ENCODE data around the gene RPL32. TPM values are rescaled to one million over a fixed set of nuclear protein-coding genes. Genes with fewer than 3 reads are reported as not detected.
A peak's percentile ranks its signal among the peaks of the same experiment; 100 is the strongest.

RPL32 gene
- total RNA-seq, 1 donor from 2014 or later: 972 TPM

DNA sequence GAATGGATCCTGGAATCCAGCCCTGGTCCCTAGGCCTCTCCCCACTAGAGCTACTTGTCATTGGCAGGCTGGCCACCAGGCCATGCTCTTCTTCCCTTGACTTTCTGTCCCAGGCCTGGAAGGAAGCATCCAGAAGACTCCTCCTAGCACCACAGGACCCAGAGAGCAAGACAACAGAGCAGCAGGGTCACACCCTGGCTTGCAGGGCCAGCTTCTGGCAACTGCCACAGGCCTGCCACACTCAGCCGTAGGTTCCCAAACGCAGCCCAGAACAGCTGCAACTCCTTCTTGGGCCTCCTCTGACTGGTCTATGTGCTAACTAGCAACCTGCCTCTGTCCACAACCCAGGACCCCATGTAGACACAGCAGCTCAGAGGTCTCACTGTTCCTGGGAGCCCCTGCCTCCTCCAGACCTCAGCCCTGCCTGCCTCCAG is 36.8 kb upstream of the RPL32 start:
- TF ChIP-seq, protein P1, sequence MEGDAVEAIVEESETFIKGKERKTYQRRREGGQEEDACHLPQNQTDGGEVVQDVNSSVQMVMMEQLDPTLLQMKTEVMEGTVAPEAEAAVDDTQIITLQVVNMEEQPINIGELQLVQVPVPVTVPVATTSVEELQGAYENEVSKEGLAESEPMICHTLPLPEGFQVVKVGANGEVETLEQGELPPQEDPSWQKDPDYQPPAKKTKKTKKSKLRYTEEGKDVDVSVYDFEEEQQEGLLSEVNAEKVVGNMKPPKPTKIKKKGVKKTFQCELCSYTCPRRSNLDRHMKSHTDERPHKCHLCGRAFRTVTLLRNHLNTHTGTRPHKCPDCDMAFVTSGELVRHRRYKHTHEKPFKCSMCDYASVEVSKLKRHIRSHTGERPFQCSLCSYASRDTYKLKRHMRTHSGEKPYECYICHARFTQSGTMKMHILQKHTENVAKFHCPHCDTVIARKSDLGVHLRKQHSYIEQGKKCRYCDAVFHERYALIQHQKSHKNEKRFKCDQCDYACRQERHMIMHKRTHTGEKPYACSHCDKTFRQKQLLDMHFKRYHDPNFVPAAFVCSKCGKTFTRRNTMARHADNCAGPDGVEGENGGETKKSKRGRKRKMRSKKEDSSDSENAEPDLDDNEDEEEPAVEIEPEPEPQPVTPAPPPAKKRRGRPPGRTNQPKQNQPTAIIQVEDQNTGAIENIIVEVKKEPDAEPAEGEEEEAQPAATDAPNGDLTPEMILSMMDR (IDR thresholded peaks at IDR 0.05): no peak
- Mint-ChIP-seq H3K4me1 (ENCODE audit: low read depth) (no peaks in the 10 kb centered on the region), H3K9me3 (ENCODE audit: low read depth) (no peaks in the 10 kb centered on the region), H3K36me3 (ENCODE audit: low read depth) (no peaks in the 10 kb centered on the region), H3K4me3 (ENCODE audit: unreplicated experiment) (no peak overlapping the region), H3K27ac (ENCODE audit: unreplicated experiment) (no peak overlapping the region), H3K27me3 (ENCODE audit: low read depth) (peaks cover 3% of the 10 kb centered on the region)
- no peak for DNase-seq (ENCODE audit: low spot score)

DNA sequence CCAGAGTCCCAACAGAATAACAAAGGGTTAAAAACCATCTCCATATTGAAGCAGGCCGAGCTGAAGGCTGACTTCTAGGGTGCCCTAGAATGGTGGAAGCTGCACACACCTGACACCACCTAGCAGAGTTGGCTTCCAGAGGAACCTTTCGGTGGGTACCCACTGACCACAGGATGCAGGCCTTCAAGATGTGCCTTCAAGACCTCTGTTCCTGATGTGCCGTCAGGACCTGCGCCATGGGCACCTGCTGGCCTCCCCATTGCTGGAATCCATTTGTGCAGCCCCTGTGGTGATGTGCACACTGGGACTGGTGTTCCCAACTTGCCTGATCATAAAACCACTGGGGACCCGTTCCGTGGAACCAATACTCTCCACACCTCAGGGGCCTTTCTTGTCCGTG is 35.7 kb upstream of the RPL32 start:
- no peak for DNase-seq (ENCODE audit: low spot score)
- no peaks in the 10 kb centered on the region for H3K36me3 Mint-ChIP-seq (ENCODE audit: low read depth)
- TF ChIP-seq, protein P1 (IDR thresholded peaks at IDR 0.05): no peak
- H3K9me3 Mint-ChIP-seq (ENCODE audit: low read depth): no peaks in the 10 kb centered on the region
- H3K27me3 Mint-ChIP-seq (ENCODE audit: low read depth): peaks cover 3% of the 10 kb centered on the region
- no peaks in the 10 kb centered on the region for H3K4me1 Mint-ChIP-seq (ENCODE audit: low read depth)
- H3K4me3 Mint-ChIP-seq (ENCODE audit: unreplicated experiment): no peak overlapping the region
- no peak overlapping the region for H3K27ac Mint-ChIP-seq (ENCODE audit: unreplicated experiment)

DNA sequence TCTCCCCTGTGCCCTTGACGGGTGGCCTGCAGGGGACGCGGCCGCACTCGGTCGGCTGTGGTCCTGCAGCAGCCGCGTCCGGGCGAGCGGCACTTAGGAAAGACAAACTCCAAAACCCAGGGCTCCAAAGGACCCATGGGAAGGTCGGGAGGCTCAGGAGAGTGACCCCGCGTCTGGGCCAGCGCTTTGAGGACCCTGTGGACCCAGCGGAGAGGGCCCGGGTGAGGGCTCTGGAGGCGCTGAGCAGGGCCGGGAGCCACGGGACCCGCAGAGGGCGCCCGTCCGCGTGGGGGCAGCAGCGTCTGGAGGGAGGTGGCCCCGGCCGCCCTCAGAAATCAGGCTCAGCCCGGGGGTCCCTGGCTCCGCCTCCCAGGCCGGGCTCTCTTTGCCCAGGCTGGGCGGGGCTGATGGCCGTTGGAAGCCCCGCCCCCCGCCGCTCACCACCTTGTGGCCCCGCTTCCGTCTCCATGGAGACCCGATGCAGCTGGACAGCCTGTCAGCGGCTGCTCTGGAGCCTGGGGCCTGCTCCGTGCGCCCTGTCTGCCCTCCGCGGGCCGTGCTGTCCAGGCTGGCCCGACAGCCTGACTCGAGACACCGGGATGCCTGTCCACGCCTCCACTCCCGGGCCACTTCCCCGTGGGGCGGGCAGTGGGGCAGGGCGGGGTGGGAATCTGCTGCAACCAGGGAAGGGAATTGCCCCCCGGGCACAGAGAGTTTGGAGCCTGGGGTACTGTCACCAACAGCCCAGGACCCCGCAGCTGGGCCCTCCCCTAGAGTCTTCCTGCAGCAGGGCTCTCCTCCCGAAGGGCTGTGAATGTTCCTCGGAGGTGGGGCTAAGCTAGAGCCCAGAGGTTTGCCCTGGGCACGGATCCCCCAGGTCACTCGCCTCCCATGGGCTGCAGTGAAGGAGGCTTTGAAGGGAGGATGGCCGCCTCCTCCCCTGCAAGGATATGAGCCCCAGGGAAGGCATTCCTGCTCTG is 34.8 kb upstream of the RPL32 start:
- DNase-seq (ENCODE audit: low spot score): no peak
- no peak overlapping the region for H3K27ac Mint-ChIP-seq (ENCODE audit: unreplicated experiment)
- H3K4me1 Mint-ChIP-seq (ENCODE audit: low read depth): no peaks in the 10 kb centered on the region
- H3K36me3 Mint-ChIP-seq (ENCODE audit: low read depth): no peaks in the 10 kb centered on the region
- H3K27me3 Mint-ChIP-seq (ENCODE audit: low read depth): peaks cover 3% of the 10 kb centered on the region
- H3K4me3 Mint-ChIP-seq (ENCODE audit: unreplicated experiment): peak overlapping the region; percentile 40
- TF ChIP-seq, protein P1 (IDR thresholded peaks at IDR 0.05): peak; percentile 64
- no peaks in the 10 kb centered on the region for H3K9me3 Mint-ChIP-seq (ENCODE audit: low read depth)

DNA sequence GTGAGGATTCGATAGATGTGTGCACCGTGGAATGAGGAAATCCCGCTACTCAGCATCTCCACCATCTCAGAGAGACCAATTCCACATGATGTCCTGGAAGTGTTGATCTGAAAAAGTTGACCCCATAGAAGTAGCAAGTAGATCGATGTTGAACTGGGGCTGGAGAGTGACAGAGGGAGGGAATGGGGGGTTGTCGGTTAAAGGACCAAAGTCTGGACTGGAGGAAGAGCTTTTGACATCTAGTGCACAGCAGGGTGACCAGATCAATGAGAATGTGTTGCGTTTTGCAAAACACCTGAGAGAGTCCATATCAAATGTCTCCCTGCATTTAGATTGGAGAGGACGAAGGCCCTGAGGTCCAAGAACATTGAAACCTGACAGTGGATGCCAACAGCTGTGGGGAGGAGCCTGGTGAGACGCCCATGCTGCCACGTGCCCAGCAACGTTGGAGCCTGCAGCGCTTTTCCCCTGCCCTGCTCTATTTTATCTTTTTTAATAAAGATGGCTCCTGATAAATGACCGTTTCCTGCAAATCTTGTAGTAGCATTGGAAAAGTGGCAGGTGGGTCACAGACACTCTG is 30.1 kb upstream of the RPL32 start:
- DNase-seq (ENCODE audit: low spot score): no peak
- peaks cover 8% of the 10 kb centered on the region for H3K4me1 Mint-ChIP-seq (ENCODE audit: low read depth)
- no peaks in the 10 kb centered on the region for H3K9me3 Mint-ChIP-seq (ENCODE audit: low read depth)
- peaks cover 11% of the 10 kb centered on the region for H3K27me3 Mint-ChIP-seq (ENCODE audit: low read depth)
- TF ChIP-seq, protein P1 (IDR thresholded peaks at IDR 0.05): no peak
- H3K4me3 Mint-ChIP-seq (ENCODE audit: unreplicated experiment): no peak overlapping the region
- H3K27ac Mint-ChIP-seq (ENCODE audit: unreplicated experiment): no peak overlapping the region
- H3K36me3 Mint-ChIP-seq (ENCODE audit: low read depth): no peaks in the 10 kb centered on the region

DNA sequence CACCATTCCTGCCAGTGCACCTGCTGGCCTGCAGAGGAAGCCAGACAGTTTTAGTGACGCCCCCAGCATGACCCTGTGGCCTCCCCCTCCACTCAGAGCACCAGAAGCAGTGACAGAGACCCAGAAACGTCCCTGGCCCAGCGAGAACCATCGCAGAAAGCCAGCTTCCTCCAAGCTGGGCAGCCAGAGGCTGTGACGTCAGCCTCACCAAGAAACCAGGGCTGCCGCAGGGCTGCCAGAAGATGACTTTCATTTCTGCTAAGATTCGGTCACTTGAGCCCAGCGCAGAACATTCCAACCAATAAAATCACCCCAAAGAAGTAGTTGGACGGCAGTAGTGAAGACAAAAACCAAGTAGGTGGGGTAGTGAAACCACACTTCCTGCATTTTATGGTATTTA is 29.6 kb upstream of the RPL32 start:
- H3K4me3 Mint-ChIP-seq (ENCODE audit: unreplicated experiment): no peak overlapping the region
- no peaks in the 10 kb centered on the region for H3K36me3 Mint-ChIP-seq (ENCODE audit: low read depth)
- DNase-seq (ENCODE audit: low spot score): no peak
- H3K27me3 Mint-ChIP-seq (ENCODE audit: low read depth): peaks cover 11% of the 10 kb centered on the region
- TF ChIP-seq, protein P1 (IDR thresholded peaks at IDR 0.05): no peak
- no peaks in the 10 kb centered on the region for H3K9me3 Mint-ChIP-seq (ENCODE audit: low read depth)
- peaks cover 8% of the 10 kb centered on the region for H3K4me1 Mint-ChIP-seq (ENCODE audit: low read depth)
- H3K27ac Mint-ChIP-seq (ENCODE audit: unreplicated experiment): no peak overlapping the region
